Cardiac septum (tissue), 1 donor: Measurements from ENCODE around the gene PAQR7. TPM values are rescaled to one million over a fixed set of nuclear protein-coding genes. Genes with fewer than 3 reads are reported as not detected.

Experiments used
- DNase-seq: peaks from one replicate; pipeline ENCODE4 v3.0.0-alpha.2; 2020; ENCODE audit warnings: low spot score
- intact Hi-C: fragments of 100-400 bp; cut with DNase I; formaldehyde crosslinking; loops from one replicate; pipeline ENCODE4 v1.14.0; 2022
- total RNA-seq: library from RNA; stranded (reverse); fragmentation: NEBNext Ultra II Directional; extraction: Animal tissue kit (Norgen Biotek cat#: 25700); gene quantifications from one replicate; pipeline ENCODE4 v1.2.1, GENCODE V29; 2021
- donor health status: DM: no; HTN: no; CAD: no.

Gene PAQR7
- total RNA-seq, 1 donor from 2014 or later: 2.4 TPM

DNA sequence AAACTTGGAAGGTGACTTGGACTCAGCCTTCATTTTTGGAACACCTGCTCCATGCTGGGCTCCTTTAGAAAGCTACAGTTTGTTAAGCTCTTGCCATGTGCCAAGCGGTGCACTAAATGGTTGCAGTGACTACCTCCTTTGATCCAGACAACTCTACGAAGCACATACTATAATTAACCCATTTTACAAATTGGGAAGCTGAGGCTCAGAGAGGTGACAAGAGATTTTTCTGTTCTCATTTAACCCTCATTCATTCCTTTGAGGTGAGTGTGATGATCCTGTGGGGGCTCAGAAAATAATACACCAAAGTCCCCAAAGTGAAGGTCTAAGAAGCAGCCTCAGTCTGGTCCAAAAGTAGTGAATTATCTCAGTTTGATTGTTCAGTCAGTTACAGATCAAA is 1.6 kb upstream of the PAQR7 start:
- no peak for DNase-seq
- intact Hi-C loops: no loop called here

DNA sequence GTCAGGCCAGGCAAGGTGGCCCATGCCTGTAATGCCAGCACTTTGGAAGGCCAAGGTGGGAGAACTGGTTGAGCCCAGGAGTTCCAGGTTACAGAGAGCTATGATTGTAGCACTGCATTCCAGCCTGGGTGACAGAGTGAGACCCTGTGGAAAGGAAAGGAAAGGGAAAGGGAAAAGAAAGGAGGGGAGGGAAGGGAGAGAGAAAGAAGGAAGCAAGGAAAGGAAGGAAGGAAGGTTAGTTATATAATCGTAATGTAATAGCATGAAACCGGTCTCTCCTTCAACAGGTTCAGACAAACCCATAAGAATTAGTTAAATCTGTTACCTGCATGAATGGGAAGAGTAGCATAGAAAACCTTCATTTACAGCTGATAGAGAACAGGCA is 1.2 kb upstream of the PAQR7 start:
- DNase-seq: no peak
- intact Hi-C loops: no loop called here

DNA sequence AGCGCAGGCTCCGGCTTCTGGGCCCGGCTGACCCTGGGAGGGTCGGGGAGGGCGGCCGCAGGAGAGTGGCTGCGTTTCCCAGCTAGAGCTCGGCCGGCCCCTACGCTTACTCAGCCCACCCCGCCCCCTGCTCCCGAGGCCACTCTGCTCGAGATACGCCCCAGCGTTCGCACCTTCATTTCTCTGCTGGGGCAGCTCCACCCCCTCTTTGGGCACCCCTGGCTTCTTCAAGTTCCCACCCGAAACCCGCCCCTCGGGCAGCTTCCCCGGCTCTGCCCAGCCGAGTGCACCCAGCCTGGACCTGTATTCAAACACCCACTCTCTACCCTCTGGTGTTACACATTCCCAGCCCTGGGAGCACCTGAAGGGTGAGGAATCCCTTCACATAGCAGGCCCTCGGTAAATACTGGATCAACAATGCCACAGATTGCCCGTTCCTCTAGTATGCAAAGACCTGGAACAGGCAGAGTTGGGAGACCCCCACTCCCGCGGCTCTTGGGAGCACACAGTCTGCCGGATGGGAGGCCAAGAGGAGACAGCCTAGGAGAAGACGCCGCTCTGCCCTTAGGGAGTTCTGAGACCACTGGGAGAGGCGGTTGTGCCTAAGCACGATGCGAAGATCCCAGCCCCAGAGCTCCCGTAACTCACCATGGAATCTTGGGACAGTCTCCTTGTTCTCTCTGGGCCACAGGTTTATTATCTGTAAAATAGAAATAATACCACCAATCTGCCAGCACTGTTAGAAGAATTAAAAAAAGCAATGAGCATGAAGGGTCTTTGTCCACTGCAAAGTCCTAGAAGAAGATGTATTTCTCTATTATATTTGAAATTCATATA is 566 bp upstream of the PAQR7 start:
- intact Hi-C loops: no loop called here
- no peak for DNase-seq

DNA sequence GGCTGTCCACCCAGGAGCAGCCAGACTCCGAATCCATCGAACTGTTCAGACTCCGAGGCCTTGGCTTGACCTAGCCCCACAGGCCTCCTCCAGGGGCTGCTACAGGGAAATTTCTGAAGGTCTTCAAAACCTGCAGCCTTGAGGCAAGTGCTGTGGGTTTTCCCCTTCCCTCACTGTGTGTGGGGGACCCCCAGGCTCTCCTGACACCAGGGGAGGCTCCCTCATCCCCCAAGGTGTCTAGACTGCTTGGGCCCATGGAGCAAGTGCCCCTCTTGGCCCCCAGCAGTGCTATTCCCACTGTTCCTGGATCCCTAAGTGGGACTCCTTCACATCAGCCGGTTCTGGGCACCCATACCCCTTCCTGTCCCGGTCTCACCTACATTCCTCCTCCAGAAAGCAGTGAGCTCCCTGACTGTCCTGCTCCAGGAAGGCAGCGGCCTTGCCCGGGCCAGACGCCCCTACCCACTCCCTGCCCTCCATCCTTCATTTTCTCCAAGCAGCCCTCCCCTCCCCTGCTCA is 814 bp downstream of the PAQR7 start:
- intact Hi-C loops: loop anchor here (5.0 kb wide), 1 partner anchor 47 kb away; no protein-coding TSS in a partner anchor
- DNase-seq: no peak

DNA sequence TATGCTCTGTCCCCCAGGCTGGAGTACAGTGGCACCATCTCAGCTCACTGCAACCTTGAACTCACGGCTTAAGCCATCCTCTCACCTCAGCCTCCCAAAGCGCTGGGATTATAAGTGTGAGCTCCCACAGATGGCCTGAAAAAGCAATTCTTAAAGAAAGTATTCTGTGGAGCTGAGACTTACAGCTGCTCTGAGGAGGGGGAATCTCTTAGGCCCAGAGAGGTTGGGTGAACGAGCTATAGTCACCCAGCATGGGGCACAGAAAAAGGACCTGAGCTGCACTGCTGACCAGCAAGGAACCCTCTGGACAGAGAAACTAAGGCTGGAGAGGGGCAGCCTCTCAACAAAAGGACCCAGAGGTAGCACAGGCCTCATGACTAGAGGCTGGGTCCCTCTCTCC is 1.3 kb downstream of the PAQR7 start:
- intact Hi-C loops: loop anchor here (5.0 kb wide), 1 partner anchor 47 kb away; no protein-coding TSS in a partner anchor

DNA sequence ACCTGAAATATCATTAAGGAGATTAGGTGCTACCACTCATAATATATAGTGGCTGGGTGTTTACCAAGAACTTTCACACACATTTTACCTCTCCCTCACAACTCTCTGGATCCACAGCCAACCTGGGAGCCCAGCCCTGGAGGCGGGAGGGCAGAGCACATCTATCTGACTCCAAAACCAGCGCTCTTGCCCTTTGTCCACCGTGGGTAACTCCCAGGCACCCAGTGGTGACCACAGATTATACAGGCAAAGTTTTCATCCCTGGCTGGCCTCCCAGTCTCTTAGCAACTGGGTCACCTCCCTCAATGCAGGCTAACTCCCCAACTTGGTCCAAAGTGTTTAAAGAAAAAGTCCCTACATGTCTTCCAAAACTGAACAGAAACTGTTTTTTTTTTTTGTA is 2.4 kb downstream of the PAQR7 start:
- intact Hi-C loops: loop anchor here (5.0 kb wide), 1 partner anchor 46 kb away; no protein-coding TSS in a partner anchor
- no peak for DNase-seq

More for the DNA sequence above, 1.3 kb downstream of the PAQR7 start:
- DNase-seq: no peak

DNA sequence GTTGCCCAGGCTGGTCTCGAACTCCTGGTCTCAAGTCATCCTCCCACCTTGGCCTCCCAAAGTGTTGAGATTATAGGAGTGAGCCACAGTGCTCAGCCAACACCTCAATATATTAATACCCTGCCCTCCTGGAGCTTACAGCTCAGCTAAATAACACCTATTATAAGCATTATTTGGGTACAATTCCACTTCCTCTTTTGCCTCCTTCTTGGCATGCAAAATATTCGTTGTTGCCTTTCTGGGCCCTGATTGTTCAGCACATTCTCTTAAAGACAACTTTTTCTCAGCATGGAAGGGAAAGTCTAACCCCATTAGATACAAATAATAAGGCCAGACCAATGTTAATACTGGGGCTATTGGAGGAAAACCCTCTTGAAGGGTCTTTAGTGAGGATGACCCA is 2.8 kb downstream of the PAQR7 start:
- intact Hi-C loops: loop anchor here (5.0 kb wide), 1 partner anchor 45 kb away; no protein-coding TSS in a partner anchor
- DNase-seq: no peak

DNA sequence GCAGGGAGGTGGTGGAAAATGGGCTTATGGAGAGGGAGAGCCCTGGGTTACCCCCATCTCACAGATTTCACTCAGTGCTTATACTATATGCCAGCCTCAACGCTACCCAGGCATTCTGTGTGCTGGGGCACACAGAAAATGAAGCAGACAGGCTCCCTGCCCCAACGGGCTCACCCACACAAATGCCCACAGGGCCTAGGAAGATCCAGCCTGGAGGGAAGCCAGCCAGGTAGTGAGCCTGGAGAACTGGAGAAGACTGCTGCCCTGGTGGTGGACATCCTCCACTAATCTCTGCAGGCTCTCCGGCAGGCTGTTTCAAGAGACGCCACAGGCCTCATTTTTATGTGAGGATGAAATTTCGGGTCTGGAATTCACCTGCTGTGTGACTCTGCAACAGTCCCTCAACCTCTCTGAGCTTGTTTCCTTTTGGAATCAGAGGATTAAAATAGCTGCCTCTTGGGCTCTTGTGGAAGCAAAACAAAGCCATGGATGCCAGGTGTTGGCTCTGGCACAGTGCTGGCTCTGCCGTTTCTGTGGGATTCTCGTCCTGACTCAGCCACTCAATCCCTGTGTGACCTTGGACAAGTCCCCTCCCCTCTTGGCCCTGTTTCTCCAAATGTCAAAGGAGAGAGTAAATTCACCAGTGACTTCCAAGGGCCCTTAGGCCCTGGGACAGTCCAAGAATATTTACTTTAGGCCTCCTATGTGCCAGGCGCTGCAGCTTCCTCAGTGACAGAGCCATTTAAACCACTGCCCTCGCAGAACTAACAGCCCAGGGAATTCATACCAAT is 3.6 kb downstream of the PAQR7 start:
- peak; percentile 72 for DNase-seq
- intact Hi-C loops: loop anchor here (5.0 kb wide), 1 partner anchor 45 kb away; no protein-coding TSS in a partner anchor

DNA sequence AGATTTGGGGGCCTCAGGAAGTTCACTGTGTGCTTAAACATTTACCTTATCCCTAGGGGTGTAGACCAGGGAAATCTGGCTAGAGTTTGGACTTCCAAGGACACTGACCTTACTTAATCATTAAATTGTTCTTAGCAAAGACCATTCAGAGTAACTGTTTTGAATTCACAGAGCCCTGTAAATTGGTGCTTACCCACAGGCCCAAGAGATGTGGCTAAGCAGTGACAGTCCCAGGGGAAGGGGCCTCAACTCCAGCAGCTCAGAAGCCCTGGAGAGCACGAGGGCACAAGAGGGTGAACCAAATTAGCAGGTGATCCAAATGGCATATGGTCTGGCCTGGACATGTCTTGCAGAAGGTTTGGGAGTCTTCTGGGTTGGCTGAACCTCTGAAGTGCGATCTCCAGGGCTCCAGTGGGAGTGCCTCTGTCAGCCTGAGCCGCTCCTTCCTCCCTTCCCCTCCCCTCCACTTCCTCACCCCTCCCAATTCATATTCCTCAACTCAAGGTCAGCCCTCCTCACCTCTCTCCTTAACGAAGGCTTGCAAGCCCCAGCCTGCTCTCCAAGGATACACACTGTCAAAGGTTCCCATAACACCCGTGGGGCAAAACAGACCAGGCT is 4.3 kb downstream of the PAQR7 start:
- intact Hi-C loops: loop anchor here (5.0 kb wide), 1 partner anchor 44 kb away; no protein-coding TSS in a partner anchor
- peak; percentile 65 for DNase-seq

DNA sequence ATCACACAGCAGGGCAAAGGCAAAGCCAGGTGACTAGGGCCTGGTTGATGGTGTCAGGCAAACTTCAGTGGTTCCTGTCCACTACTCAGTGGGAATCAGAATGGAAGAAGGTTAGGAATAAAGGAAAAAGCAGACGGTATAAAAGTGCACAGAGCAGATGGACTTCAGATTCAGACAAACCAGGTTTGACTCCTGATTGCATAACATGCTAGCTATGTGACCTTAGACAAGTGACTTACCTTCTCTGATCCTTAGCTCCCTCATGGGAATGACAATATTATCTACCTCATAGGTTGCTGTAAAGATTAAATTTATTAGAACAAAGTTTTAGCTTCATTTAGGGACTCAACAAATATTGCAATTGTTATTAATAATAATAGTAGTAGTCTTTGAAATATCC is 4.9 kb downstream of the PAQR7 start:
- no peak for DNase-seq
- intact Hi-C loops: loop anchor here (5.0 kb wide), 1 partner anchor 43 kb away; no protein-coding TSS in a partner anchor

DNA sequence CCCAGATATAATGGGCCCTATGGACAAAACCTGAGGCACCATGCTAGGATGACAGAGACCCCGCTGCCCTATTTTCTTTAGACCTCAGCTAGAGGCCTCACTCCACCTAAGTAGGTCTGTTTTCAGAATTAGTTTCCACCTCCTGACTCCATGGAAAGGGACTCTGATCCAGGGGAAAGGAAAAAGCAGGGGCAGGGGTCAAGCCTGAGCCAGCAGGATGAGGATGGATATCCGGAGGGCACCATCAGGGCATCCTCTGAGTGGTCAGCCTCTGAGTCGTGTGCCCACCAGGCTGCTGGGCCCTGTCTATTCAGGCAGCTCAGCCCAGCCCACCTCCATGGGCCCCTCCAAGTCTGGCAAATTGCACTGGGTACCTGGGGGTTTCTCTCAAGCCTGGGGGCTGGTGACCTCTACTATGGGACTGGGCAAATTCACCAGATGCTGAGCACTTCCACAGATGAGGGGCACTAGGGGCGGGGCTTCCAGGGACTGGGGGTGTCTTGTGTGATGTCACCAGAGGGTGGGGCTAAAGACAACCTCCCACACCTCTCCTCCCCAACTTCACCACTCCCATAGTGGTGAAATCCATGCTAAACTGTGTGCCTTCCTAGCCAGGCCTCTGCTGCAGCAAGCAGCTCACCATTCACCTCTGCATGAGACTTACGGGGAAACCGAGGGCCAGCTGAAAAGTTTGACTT is 5.5 kb downstream of the PAQR7 start:
- DNase-seq: peak; percentile 50
- intact Hi-C loops: loop anchor here (5.0 kb wide), 1 partner anchor 43 kb away; no protein-coding TSS in a partner anchor

DNA sequence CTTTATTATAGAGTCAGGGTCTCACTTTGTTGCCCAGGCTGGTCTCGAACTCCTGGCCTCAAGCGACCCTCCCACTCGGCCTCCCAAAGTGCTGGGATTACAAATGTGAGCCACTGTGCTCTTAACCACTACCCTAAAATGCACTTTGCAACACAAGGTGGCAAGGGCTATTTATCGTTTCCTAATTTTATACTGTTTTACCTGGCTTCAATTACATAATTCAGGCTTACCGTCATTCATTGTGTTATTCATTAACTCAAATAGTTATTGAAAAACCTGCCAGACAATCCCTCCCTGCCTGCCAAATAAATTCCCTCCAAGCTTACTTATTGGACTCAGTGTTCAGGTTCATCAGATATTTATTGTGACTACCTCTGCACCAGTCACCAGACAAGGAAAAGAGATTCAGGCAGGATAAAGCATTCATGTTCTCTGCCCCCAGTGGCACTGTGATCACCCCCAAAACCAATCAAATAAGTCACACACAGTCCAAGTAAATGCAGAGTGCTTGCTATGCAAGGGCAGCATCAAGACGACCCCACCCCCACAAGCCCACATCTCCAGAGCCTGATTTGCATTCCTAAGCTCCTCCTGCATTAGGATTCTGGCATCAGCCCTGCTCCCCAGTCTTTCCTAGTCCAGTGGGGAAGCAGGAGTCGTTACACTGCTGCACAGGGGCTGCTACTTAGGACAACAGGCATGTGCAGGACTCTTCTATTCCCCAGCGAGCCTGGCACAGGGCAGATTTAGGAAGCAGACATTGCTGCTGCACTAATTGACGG is 8.1 kb downstream of the PAQR7 start:
- DNase-seq: no peak
- intact Hi-C loops: no loop called here

DNA sequence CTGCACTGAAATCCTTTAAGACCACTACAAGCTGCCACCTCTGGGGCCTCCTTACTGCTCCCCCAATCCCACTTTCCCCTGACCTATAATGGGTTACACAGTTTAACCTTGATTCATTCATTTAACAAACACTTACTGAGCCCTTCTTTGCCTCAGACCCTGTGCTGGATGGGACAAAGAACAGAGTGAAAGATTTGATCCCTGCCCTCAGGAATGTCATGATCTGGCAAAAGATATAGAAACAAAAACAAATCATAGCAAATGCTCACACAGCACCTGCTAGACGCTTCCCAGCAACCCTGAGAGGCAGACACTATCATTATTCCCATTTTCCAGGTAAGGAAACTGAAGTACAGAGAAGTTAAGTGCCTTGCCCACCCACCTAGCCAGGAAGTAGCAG is 9.2 kb downstream of the PAQR7 start:
- intact Hi-C loops: no loop called here
- DNase-seq: no peak

DNA sequence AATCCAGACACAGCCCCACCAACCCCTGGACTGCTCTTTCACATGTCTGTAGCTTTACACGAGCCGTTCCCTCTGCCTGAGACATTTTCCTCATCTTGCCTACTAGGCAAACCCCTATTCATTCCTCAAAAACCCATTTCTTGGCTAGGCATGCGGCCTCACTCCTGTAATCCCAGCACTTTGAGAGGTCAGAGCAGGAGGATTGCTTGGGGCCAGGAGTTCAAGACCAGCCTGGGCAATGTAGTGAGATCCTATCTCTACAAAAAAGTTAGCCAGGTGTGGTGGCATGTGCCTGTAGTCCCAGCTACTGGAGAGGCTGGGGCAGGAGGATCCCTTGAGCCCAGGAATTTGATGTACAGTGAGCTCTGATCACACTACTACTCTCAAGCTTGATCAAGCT is 11.1 kb downstream of the PAQR7 start:
- no peak for DNase-seq
- intact Hi-C loops: no loop called here

DNA sequence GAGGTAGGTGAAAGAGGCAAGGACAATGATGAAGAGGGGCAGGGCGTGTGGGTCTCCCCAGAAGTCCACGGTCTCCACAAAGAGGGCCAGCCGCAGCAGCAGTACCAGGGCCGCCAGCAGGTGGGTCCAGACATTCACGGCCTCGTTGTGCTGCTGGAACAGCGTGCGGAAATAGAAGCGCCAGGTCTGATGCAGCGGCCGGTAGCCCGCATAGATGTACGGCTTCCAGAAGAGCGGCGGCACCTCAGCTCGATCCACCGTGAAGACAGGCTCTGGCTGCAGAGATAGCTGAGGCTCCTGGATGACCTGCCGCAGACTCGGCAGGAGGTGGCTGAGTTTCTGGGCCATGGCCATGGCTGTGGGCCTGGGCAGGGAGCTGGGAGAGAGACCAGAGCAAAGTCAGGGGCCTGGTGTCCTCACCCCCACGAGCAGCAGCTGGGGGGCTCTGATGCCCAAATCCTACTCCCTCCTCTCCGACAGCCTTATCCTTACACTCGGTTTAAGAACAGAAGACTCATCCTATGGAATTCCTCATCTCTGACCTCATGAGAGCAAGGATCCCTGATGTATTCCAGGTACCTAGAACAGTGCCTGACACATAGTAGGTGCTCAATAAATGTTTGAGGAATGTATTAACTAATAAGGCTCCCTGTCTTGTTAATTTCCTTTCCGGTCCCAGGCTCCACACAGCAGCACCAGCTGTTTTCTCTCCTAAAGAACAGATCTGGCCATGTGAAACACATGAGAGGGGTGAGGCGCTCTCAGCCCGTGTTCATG is 11.8 kb downstream of the PAQR7 start:
- DNase-seq: no peak
- intact Hi-C loops: no loop called here

DNA sequence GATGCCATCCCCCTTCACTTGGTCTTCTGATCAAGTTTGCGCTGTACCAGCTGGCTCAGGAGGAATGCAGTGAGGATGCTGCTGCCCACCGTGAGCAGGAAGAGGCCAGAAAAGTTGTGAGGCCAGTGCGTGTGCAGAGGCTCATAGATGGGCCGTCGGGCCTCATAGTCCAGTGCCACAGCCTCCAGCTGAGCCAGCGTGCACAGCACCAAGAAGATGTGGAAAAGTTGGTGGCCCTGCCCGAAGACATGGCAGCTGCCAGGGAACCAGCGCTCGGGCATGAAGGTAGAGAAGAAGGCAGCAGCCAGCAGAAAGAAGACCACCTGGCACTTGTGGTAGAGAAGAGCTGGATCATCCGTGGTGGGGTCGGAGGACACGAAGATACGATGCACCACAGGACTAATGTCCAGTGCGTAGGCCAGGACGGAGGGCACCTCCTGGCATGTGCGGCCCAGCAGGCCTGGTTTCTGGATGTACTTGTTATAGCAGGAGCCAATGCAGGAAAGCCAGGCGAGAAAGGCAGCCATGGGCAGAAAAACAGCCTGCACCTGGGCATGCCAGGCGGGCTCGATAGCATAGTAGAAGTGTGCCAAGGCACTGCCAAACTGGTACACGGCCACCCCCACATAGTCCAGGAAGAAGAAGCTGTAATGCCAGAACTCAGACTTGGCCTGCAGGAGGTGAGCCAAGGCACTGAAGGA is 12.6 kb downstream of the PAQR7 start:
- intact Hi-C loops: no loop called here
- DNase-seq: no peak
